ENCODE measurements around the gene VAPA.
"Not testable (repeated sequence)": the region's sequence is repeated elsewhere in the genome, so short reads cannot be mapped to it uniquely, and the experiment has no call there.

VAPA gene

GRCh38 chr18:9910071-9910470 is 3.7 kb upstream of the VAPA start:
- no peak overlapping the region for H3K27ac ChIP-seq
- no peak overlapping the region for H3K4me2 ChIP-seq
- H4K20me1 ChIP-seq (ENCODE audit: insufficient read depth), result no peaks in the 10 kb centered on the region
- H3K79me2 ChIP-seq (ENCODE audit: insufficient read depth, low read depth), result peaks cover 5% of the 10 kb centered on the region; the same call in 1 of the 2 replicates
- H2AFZ ChIP-seq (ENCODE audit: low read depth), result no peak overlapping the region
- no peak overlapping the region for H3K4me3 ChIP-seq (IDR thresholded peaks at IDR 0.05; ENCODE audit: insufficient read depth, low read depth, low read length)
- H3K4me1 ChIP-seq (ENCODE audit: low read depth, poor library complexity, severe bottlenecking), result peaks cover 5% of the 10 kb centered on the region
- H3K9ac ChIP-seq, result no peak overlapping the region
- no peaks in the 10 kb centered on the region for H3K36me3 ChIP-seq (ENCODE audit: insufficient read depth)
- no peaks in the 10 kb centered on the region for H3K27me3 ChIP-seq (ENCODE audit: insufficient read depth, low read depth)
- TF ChIP-seq CTCF (conservative IDR thresholded peaks at IDR 0.05; ENCODE audit: low read depth, low read length), result no peak

GRCh38 chr18:9910661-9911060 is 3.2 kb upstream of the VAPA start:
- Histone ChIP-seq H2AFZ (ENCODE audit: low read depth) (no peak overlapping the region), H3K9ac (no peak overlapping the region), H3K79me2 (ENCODE audit: insufficient read depth, low read depth) (peaks cover 11% of the 10 kb centered on the region), H3K4me2 (no peak overlapping the region), H3K4me3 (IDR thresholded peaks at IDR 0.05; ENCODE audit: insufficient read depth, low read depth, low read length) (no peak overlapping the region), H3K36me3 (ENCODE audit: insufficient read depth) (no peaks in the 10 kb centered on the region), H4K20me1 (ENCODE audit: insufficient read depth) (0 out of 2 replicates have a peak, but pooled peaks cover under 1% of the 10 kb centered on the region), H3K4me1 (ENCODE audit: low read depth, poor library complexity, severe bottlenecking) (peaks cover 5% of the 10 kb centered on the region), H3K27ac (no peak overlapping the region), H3K27me3 (ENCODE audit: insufficient read depth, low read depth) (no peaks in the 10 kb centered on the region)
- TF ChIP-seq CTCF (conservative IDR thresholded peaks at IDR 0.05; ENCODE audit: low read depth, low read length), result no peak

- Histone ChIP-seq H3K79me2 (ENCODE audit: insufficient read depth, low read depth) (peaks cover 16% of the 10 kb centered on the region), H3K27me3 (ENCODE audit: insufficient read depth, low read depth) (no peaks in the 10 kb centered on the region), H3K27ac (no peak overlapping the region), H4K20me1 (ENCODE audit: insufficient read depth) (peaks cover 6% of the 10 kb centered on the region; the same call in 1 of the 2 replicates), H3K4me1 (ENCODE audit: low read depth, poor library complexity, severe bottlenecking) (peaks cover 8% of the 10 kb centered on the region), H3K4me3 (IDR thresholded peaks at IDR 0.05; ENCODE audit: insufficient read depth, low read depth, low read length) (no peak overlapping the region), H3K4me2 (no peak overlapping the region), H3K9ac (no peak overlapping the region), H3K36me3 (ENCODE audit: insufficient read depth) (no peaks in the 10 kb centered on the region), H2AFZ (ENCODE audit: low read depth) (no peak overlapping the region)
- no peak for TF ChIP-seq CTCF (conservative IDR thresholded peaks at IDR 0.05; ENCODE audit: low read depth, low read length)
Measured at GRCh38 chr18:9911226-9911625, 2.6 kb upstream of the VAPA start.

GRCh38 chr18:9912285-9912684 is 1.5 kb upstream of the VAPA start:
- H3K4me1 ChIP-seq (ENCODE audit: low read depth, poor library complexity, severe bottlenecking), result peaks cover 18% of the 10 kb centered on the region
- not testable (repeated sequence) for H3K27me3 ChIP-seq (ENCODE audit: insufficient read depth, low read depth); H3K4me3 ChIP-seq (IDR thresholded peaks at IDR 0.05; ENCODE audit: insufficient read depth, low read depth, low read length); H2AFZ ChIP-seq (ENCODE audit: low read depth); H3K36me3 ChIP-seq (ENCODE audit: insufficient read depth); H3K9ac ChIP-seq; H3K4me2 ChIP-seq; H3K27ac ChIP-seq
- peaks cover 27% of the 10 kb centered on the region for H3K79me2 ChIP-seq (ENCODE audit: insufficient read depth, low read depth)
- peaks cover 17% of the 10 kb centered on the region for H4K20me1 ChIP-seq (ENCODE audit: insufficient read depth)

GRCh38 chr18:9913151-9913525 is 678 bp upstream of the VAPA start:
- Histone ChIP-seq H3K79me2 (ENCODE audit: insufficient read depth, low read depth) (peaks cover 35% of the 10 kb centered on the region), H3K27me3 (ENCODE audit: insufficient read depth, low read depth) (no peaks in the 10 kb centered on the region), H3K36me3 (ENCODE audit: insufficient read depth) (no peaks in the 10 kb centered on the region), H3K9ac (peak overlapping the region; percentile 91; the same call in 1 of the 2 replicates), H4K20me1 (ENCODE audit: insufficient read depth) (peaks cover 25% of the 10 kb centered on the region), H3K27ac (no peak overlapping the region), H3K4me1 (ENCODE audit: low read depth, poor library complexity, severe bottlenecking) (peaks cover 27% of the 10 kb centered on the region), H3K4me3 (IDR thresholded peaks at IDR 0.05; ENCODE audit: insufficient read depth, low read depth, low read length) (no peak overlapping the region), H2AFZ (ENCODE audit: low read depth) (peak overlapping the region; percentile 72), H3K4me2 (peak overlapping the region; percentile 87)
- no peak for TF ChIP-seq CTCF (conservative IDR thresholded peaks at IDR 0.05; ENCODE audit: low read depth, low read length)

All from KMS-11 (cell line).